ENCODE results near the gene HNRNPA2B1. TPM values are rescaled to one million over a fixed set of nuclear protein-coding genes. Genes with fewer than 3 reads are reported as not detected.
"Not testable (repeated sequence)": the region's sequence is repeated elsewhere in the genome, so short reads cannot be mapped to it uniquely, and the experiment has no call there.

Gene HNRNPA2B1
- polyA plus RNA-seq, 1 experiment, result 493 TPM

DNA sequence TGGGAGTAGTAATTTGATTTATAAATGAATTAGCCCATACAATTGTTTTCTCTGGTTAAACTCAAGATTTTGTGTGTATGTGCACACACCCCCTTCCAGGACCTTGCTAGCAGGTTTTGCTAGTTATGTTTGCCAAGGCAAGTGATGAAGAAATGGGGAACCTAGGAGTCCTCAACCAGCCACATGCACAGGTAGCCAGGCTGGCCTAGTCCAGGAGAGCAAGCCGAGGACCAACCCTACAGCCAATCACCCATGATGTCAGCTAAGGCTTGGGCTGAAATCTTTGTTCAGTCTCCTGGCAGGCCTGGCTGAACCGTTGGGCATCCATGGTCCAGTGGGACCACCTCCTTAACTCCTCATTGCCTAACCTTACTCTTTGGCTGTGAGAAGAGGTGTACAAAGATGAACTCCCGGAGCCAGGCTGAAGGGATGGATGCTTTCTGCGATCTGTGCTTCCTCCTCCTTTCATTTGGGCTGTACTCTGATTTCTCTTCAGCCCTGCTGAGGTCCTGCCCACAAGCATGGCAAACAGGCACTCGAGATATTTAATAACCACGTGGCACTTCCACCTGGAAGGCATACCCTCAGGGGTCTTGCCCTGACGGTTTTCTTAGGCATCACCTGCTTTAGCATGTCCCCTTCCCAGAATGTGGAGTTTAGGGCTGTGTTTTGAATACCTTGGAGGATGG is 22.1 kb downstream of the HNRNPA2B1 start:
- Histone ChIP-seq H3K9me3 (ENCODE audit: control insufficient read depth, insufficient read depth, low read length) (no peaks in the 10 kb centered on the region), H3K27ac (ENCODE audit: low read depth, low read length) (no peak overlapping the region), H3K4me3 (ENCODE audit: low read depth, low read length) (no peak overlapping the region), H3K27me3 (ENCODE audit: control insufficient read depth, insufficient read depth, low read length) (no peaks in the 10 kb centered on the region)
- ChIA-PET CTCF (no interaction called here), POLR2A (interaction anchor here (2.2 kb wide), 1 partner anchor 22 kb away, joined by 11 read pairs; the partner anchor contains the start of genes CBX3 and HNRNPA2B1)
- no peak for DNase-seq (ENCODE audit: low read depth, low spot score)
- TF ChIP-seq, protein P1, sequence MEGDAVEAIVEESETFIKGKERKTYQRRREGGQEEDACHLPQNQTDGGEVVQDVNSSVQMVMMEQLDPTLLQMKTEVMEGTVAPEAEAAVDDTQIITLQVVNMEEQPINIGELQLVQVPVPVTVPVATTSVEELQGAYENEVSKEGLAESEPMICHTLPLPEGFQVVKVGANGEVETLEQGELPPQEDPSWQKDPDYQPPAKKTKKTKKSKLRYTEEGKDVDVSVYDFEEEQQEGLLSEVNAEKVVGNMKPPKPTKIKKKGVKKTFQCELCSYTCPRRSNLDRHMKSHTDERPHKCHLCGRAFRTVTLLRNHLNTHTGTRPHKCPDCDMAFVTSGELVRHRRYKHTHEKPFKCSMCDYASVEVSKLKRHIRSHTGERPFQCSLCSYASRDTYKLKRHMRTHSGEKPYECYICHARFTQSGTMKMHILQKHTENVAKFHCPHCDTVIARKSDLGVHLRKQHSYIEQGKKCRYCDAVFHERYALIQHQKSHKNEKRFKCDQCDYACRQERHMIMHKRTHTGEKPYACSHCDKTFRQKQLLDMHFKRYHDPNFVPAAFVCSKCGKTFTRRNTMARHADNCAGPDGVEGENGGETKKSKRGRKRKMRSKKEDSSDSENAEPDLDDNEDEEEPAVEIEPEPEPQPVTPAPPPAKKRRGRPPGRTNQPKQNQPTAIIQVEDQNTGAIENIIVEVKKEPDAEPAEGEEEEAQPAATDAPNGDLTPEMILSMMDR (IDR thresholded peaks at IDR 0.05; ENCODE audit: low read depth, low read length), result no peak

DNA sequence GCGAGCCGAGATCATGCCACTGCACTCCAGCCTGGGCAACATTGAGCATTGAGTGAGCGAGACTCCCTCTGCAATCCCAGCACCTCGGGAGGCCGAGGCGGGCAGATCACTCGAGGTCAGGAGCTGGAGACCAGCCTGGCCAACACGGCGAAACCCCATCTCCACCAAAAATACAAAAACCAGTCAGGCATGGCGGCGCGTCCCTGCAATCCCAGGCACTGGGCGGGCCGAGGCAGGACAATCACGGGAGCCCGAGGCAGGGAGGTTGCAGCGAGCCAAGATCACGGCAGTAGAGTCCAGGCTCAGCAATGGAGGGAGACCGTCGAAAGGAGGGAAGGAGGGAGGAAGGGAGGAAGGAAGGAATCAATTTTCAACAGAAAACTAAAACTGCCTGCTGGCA is 23.3 kb downstream of the HNRNPA2B1 start:
- H3K27ac ChIP-seq (ENCODE audit: low read depth, low read length); DNase-seq (ENCODE audit: low read depth, low spot score); H3K27me3 ChIP-seq (ENCODE audit: control insufficient read depth, insufficient read depth, low read length); H3K9me3 ChIP-seq (ENCODE audit: control insufficient read depth, insufficient read depth, low read length); POLR2A ChIA-PET; H3K4me3 ChIP-seq (ENCODE audit: low read depth, low read length); CTCF ChIA-PET: not testable (repeated sequence)

DNA sequence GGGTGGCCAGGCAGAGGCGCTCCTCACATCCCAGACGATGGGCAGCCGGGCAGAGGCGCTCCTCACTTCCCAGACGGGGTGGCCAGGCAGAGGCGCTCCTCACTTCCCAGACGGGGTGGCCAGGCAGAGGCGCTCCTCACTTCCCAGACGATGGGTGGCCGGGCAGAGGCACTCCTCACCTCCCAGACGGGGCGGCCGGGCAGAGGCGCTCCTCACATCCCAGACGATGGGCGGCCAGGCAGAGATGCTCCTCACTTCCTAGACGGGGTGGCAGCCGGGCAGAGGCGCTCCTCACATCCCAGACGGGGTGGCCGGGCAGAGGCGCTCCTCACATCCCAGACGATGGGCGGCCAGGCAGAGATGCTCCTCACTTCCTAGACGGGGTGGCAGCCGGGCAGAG is 23.9 kb downstream of the HNRNPA2B1 start:
- POLR2A ChIA-PET; H3K27ac ChIP-seq (ENCODE audit: low read depth, low read length); DNase-seq (ENCODE audit: low read depth, low spot score); H3K9me3 ChIP-seq (ENCODE audit: control insufficient read depth, insufficient read depth, low read length); CTCF ChIA-PET; H3K4me3 ChIP-seq (ENCODE audit: low read depth, low read length); H3K27me3 ChIP-seq (ENCODE audit: control insufficient read depth, insufficient read depth, low read length): not testable (repeated sequence)

DNA sequence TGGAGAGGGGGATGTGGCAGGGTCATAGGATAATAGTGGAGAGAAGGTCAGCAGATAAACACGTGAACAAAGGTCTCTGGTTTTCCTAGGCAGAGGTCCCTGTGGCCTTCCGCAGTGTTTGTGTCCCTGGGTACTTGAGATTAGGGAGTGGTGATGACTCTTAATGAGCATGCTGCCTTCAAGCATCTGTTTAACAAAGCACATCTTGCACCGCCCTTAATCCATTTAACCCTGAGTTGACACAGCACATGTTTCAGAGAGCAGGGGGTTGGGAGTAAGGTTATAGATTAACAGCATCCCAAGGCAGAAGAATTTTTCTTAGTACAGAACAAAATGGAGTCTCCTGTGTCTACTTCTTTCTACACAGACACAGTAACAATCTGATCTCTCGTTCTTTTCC is 24.6 kb downstream of the HNRNPA2B1 start:
- DNase-seq (ENCODE audit: low read depth, low spot score); H3K27me3 ChIP-seq (ENCODE audit: control insufficient read depth, insufficient read depth, low read length); POLR2A ChIA-PET; H3K27ac ChIP-seq (ENCODE audit: low read depth, low read length); H3K4me3 ChIP-seq (ENCODE audit: low read depth, low read length); H3K9me3 ChIP-seq (ENCODE audit: control insufficient read depth, insufficient read depth, low read length); CTCF ChIA-PET: not testable (repeated sequence)

DNA sequence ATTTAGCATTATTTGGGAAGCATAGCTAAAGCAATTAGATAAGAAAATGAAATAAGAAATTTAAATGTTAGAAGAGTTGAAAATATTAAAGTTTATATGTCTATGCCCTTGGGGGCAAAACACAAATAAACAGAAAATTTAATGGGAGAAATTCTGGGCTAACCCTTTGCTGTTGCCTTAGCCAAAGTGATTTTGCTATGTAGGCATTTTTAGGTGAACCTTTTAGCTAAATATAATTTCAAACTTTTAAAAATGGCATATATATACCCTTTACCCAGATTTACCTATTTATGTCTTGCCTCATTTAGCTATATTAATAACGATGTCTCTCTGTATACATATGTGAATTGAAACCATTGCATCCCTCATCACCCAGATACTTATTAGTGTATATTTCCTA is 28.5 kb downstream of the HNRNPA2B1 start:
- DNase-seq (ENCODE audit: low read depth, low spot score), result no peak
- TF ChIP-seq, protein P1 (IDR thresholded peaks at IDR 0.05; ENCODE audit: low read depth, low read length), result no peak
- ChIA-PET CTCF (interaction anchor here (0.8 kb wide), 1 partner anchor 17 kb away, joined by 3 read pairs; no protein-coding TSS in a partner anchor), POLR2A (interaction anchor here (1.0 kb wide), 1 partner anchor 23 kb away, joined by 5 read pairs; no protein-coding TSS in a partner anchor)
- Histone ChIP-seq H3K27ac (ENCODE audit: low read depth, low read length) (no peak overlapping the region), H3K9me3 (ENCODE audit: control insufficient read depth, insufficient read depth, low read length) (no peaks in the 10 kb centered on the region), H3K4me3 (ENCODE audit: low read depth, low read length) (no peak overlapping the region), H3K27me3 (ENCODE audit: control insufficient read depth, insufficient read depth, low read length) (no peaks in the 10 kb centered on the region)

DNA sequence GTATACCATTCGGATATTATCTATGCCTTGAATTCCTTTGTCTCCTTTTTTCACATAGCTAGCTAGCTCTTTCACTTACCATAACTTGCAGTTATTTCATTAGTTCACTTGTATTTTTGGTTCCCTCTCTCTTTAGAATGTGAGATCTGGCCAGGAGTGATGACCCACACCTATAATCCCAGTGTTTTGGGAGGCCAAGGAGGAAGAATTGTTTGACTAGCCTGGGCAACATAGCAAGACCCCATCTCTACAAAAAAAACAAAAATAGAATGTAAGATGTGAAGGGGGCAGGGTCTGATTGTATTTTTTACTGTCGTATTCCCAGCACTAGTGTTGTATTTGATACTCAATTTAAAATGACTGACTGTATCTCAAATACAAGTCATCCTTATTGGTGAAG is 28.9 kb downstream of the HNRNPA2B1 start:
- ChIA-PET POLR2A (interaction anchor here (1.0 kb wide), 1 partner anchor 23 kb away, joined by 5 read pairs; no protein-coding TSS in a partner anchor), CTCF (interaction anchor here (0.8 kb wide), 1 partner anchor 16 kb away, joined by 3 read pairs; no protein-coding TSS in a partner anchor)
- TF ChIP-seq, protein P1 (IDR thresholded peaks at IDR 0.05; ENCODE audit: low read depth, low read length), result no peak
- Histone ChIP-seq H3K27me3 (ENCODE audit: control insufficient read depth, insufficient read depth, low read length) (no peaks in the 10 kb centered on the region), H3K27ac (ENCODE audit: low read depth, low read length) (no peak overlapping the region), H3K4me3 (ENCODE audit: low read depth, low read length) (no peak overlapping the region), H3K9me3 (ENCODE audit: control insufficient read depth, insufficient read depth, low read length) (no peaks in the 10 kb centered on the region)
- no peak for DNase-seq (ENCODE audit: low read depth, low spot score)
